ENCODE results near the gene CABS1. TPM values are rescaled to one million over a fixed set of nuclear protein-coding genes. Genes with fewer than 3 reads are reported as not detected.

The CABS1 gene
- polyA plus RNA-seq, 1 donor (not counting 4 experiments of a cell fraction or from before 2014, with no cell fraction given) = not detected

GRCh38 chr4:70298051-70298450, 36.7 kb upstream of the CABS1 start:
- Histone ChIP-seq H2AFZ (ENCODE audit: control insufficient read depth, low read length) (no peak overlapping the region), H3K27ac (ENCODE audit: control insufficient read depth, insufficient read depth, low read length) (no peak overlapping the region), H3K9me3 (ENCODE audit: control insufficient read depth, low read depth, low read length) (no peaks in the 10 kb centered on the region), H3K4me2 (ENCODE audit: control insufficient read depth, extremely low read depth, insufficient read depth, low read depth, low read length) (no peak overlapping the region), H4K20me1 (ENCODE audit: control insufficient read depth, extremely low read depth, insufficient read depth, low read length) (no peaks in the 10 kb centered on the region), H3K27me3 (ENCODE audit: control insufficient read depth, extremely low read depth, insufficient read depth, low read length) (no peaks in the 10 kb centered on the region), H3K4me3 (ENCODE audit: control insufficient read depth in 2 of 3, extremely low read depth in 1 of 3, insufficient read depth in 2 of 3, low read depth in 1 of 3, low read length in 3 of 3) (no peak overlapping the region), H3K4me1 (ENCODE audit: control insufficient read depth, extremely low read depth, insufficient read depth, low read length) (no peaks in the 10 kb centered on the region), H3K9ac (ENCODE audit: control insufficient read depth, extremely low read depth, insufficient read depth, low read length) (no peak overlapping the region), H3K36me3 (ENCODE audit: control insufficient read depth in 2 of 2, extremely low read depth in 1 of 2, insufficient read depth in 2 of 2, low read length in 2 of 2) (no peaks in the 10 kb centered on the region), H3K9me1 (ENCODE audit: control insufficient read depth, extremely low read depth, insufficient read depth, low read length) (no peaks in the 10 kb centered on the region), H3K79me2 (ENCODE audit: control insufficient read depth, insufficient read depth, low read length) (no peaks in the 10 kb centered on the region)
- dilution Hi-C loops (cut with MboI; ENCODE audit: extremely low pct_ligation_motif_present, low sequenced_read_pairs) = no loop called here
- FAIRE-seq (no peak), DNase-seq (ENCODE audit: low read depth, low spot score) (no peak)
- TF ChIP-seq EZH2 (IDR thresholded peaks at IDR 0.05; ENCODE audit: low read length) (no peak), CTCF (optimal IDR thresholded peaks at IDR 0.05 in 1 of 3, IDR thresholded peaks at IDR 0.05 in 1 of 3, conservative IDR thresholded peaks at IDR 0.05 in 1 of 3; ENCODE audit: extremely low read depth in 1 of 3, insufficient read depth in 2 of 3, low read length in 3 of 3) (no peak)

- no peaks in the 10 kb centered on the region for H3K27me3 ChIP-seq (ENCODE audit: control insufficient read depth, extremely low read depth, insufficient read depth, low read length)
- H3K4me3 ChIP-seq (ENCODE audit: control insufficient read depth in 2 of 3, extremely low read depth in 1 of 3, insufficient read depth in 2 of 3, low read depth in 1 of 3, low read length in 3 of 3) = no peak overlapping the region
- no peak overlapping the region for H2AFZ ChIP-seq (ENCODE audit: control insufficient read depth, low read length)
- H4K20me1 ChIP-seq (ENCODE audit: control insufficient read depth, extremely low read depth, insufficient read depth, low read length) = no peaks in the 10 kb centered on the region
- no peak overlapping the region for H3K4me2 ChIP-seq (ENCODE audit: control insufficient read depth, extremely low read depth, insufficient read depth, low read depth, low read length)
- H3K4me1 ChIP-seq (ENCODE audit: control insufficient read depth, extremely low read depth, insufficient read depth, low read length) = no peaks in the 10 kb centered on the region
- no peak for TF ChIP-seq CTCF (optimal IDR thresholded peaks at IDR 0.05 in 1 of 3, IDR thresholded peaks at IDR 0.05 in 1 of 3, conservative IDR thresholded peaks at IDR 0.05 in 1 of 3; ENCODE audit: extremely low read depth in 1 of 3, insufficient read depth in 2 of 3, low read length in 3 of 3)
- no peak for TF ChIP-seq EZH2 (IDR thresholded peaks at IDR 0.05; ENCODE audit: low read length)
- H3K27ac ChIP-seq (ENCODE audit: control insufficient read depth, insufficient read depth, low read length) = no peak overlapping the region
- FAIRE-seq = no peak
- H3K9me3 ChIP-seq (ENCODE audit: control insufficient read depth, low read depth, low read length) = no peaks in the 10 kb centered on the region
- no peaks in the 10 kb centered on the region for H3K36me3 ChIP-seq (ENCODE audit: control insufficient read depth in 2 of 2, extremely low read depth in 1 of 2, insufficient read depth in 2 of 2, low read length in 2 of 2)
- H3K9ac ChIP-seq (ENCODE audit: control insufficient read depth, extremely low read depth, insufficient read depth, low read length) = no peak overlapping the region
- dilution Hi-C loops (cut with MboI; ENCODE audit: extremely low pct_ligation_motif_present, low sequenced_read_pairs) = no loop called here
- DNase-seq (ENCODE audit: low read depth, low spot score) = no peak
- no peaks in the 10 kb centered on the region for H3K79me2 ChIP-seq (ENCODE audit: control insufficient read depth, insufficient read depth, low read length)
- H3K9me1 ChIP-seq (ENCODE audit: control insufficient read depth, extremely low read depth, insufficient read depth, low read length) = no peaks in the 10 kb centered on the region
Observed at GRCh38 chr4:70299643-70300042, 35.1 kb upstream of the CABS1 start.
